ENCODE results near the gene PLSCR2.

GRCh38 chr3:146403792-146404191 is 65.6 kb downstream of the PLSCR2 start:
- TF ChIP-seq, protein P1, sequence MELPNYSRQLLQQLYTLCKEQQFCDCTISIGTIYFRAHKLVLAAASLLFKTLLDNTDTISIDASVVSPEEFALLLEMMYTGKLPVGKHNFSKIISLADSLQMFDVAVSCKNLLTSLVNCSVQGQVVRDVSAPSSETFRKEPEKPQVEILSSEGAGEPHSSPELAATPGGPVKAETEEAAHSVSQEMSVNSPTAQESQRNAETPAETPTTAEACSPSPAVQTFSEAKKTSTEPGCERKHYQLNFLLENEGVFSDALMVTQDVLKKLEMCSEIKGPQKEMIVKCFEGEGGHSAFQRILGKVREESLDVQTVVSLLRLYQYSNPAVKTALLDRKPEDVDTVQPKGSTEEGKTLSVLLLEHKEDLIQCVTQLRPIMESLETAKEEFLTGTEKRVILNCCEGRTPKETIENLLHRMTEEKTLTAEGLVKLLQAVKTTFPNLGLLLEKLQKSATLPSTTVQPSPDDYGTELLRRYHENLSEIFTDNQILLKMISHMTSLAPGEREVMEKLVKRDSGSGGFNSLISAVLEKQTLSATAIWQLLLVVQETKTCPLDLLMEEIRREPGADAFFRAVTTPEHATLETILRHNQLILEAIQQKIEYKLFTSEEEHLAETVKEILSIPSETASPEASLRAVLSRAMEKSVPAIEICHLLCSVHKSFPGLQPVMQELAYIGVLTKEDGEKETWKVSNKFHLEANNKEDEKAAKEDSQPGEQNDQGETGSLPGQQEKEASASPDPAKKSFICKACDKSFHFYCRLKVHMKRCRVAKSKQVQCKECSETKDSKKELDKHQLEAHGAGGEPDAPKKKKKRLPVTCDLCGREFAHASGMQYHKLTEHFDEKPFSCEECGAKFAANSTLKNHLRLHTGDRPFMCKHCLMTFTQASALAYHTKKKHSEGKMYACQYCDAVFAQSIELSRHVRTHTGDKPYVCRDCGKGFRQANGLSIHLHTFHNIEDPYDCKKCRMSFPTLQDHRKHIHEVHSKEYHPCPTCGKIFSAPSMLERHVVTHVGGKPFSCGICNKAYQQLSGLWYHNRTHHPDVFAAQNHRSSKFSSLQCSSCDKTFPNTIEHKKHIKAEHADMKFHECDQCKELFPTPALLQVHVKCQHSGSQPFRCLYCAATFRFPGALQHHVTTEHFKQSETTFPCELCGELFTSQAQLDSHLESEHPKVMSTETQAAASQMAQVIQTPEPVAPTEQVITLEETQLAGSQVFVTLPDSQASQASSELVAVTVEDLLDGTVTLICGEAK (IDR thresholded peaks at IDR 0.05; ENCODE audit: borderline replicate concordance): no peak
- TF ChIP-seq, protein P2, sequence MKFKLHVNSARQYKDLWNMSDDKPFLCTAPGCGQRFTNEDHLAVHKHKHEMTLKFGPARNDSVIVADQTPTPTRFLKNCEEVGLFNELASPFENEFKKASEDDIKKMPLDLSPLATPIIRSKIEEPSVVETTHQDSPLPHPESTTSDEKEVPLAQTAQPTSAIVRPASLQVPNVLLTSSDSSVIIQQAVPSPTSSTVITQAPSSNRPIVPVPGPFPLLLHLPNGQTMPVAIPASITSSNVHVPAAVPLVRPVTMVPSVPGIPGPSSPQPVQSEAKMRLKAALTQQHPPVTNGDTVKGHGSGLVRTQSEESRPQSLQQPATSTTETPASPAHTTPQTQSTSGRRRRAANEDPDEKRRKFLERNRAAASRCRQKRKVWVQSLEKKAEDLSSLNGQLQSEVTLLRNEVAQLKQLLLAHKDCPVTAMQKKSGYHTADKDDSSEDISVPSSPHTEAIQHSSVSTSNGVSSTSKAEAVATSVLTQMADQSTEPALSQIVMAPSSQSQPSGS (IDR thresholded peaks at IDR 0.05; ENCODE audit: low read length): no peak
- TF ChIP-seq, protein P3, sequence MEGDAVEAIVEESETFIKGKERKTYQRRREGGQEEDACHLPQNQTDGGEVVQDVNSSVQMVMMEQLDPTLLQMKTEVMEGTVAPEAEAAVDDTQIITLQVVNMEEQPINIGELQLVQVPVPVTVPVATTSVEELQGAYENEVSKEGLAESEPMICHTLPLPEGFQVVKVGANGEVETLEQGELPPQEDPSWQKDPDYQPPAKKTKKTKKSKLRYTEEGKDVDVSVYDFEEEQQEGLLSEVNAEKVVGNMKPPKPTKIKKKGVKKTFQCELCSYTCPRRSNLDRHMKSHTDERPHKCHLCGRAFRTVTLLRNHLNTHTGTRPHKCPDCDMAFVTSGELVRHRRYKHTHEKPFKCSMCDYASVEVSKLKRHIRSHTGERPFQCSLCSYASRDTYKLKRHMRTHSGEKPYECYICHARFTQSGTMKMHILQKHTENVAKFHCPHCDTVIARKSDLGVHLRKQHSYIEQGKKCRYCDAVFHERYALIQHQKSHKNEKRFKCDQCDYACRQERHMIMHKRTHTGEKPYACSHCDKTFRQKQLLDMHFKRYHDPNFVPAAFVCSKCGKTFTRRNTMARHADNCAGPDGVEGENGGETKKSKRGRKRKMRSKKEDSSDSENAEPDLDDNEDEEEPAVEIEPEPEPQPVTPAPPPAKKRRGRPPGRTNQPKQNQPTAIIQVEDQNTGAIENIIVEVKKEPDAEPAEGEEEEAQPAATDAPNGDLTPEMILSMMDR (IDR thresholded peaks at IDR 0.05 in 2 of 3, conservative IDR thresholded peaks at IDR 0.05 in 1 of 3; ENCODE audit: control insufficient read depth in 2 of 3, extremely low read depth in 1 of 3, insufficient read depth in 1 of 3, low read depth in 3 of 3, low read length in 3 of 3): no peak
- TF ChIP-seq FOXM1 (IDR thresholded peaks at IDR 0.05; ENCODE audit: low read depth, low read length): no peak
- no peak for TF ChIP-seq NR2C2 (IDR thresholded peaks at IDR 0.05; ENCODE audit: borderline replicate concordance, control insufficient read depth, insufficient read length, low read depth)
- TF ChIP-seq CBX5 (IDR thresholded peaks at IDR 0.05; ENCODE audit: low read depth): no peak
- no peak for TF ChIP-seq ATF7 (IDR thresholded peaks at IDR 0.05; ENCODE audit: low read depth)
- no peak for TF ChIP-seq TCF3 (IDR thresholded peaks at IDR 0.05; ENCODE audit: borderline replicate concordance, insufficient read depth, low read depth, low read length)
- no peak for TF ChIP-seq DPF2 (IDR thresholded peaks at IDR 0.05)
- no peak for TF ChIP-seq POLR2AphosphoS5 (IDR thresholded peaks at IDR 0.05; ENCODE audit: low read length)
- no peak for TF ChIP-seq CREB1 (IDR thresholded peaks at IDR 0.05; ENCODE audit: low read depth)

Measured in GM12878 (cell line).